ENCODE results near the gene MYH11.
A peak's percentile ranks its signal among the peaks of the same experiment; 100 is the strongest.

The MYH11 gene

GRCh38 chr16:15856901-15857698, at the start of gene MYH11:
TSS of gene MYH11 (minus strand) at chr16:15857028. CDS start at chr16:15838252, 18,776 bp downstream.
- DNase-seq: no peak

GRCh38 chr16:15906439-15906838, 49.6 kb upstream of the MYH11 start:
- DNase-seq: no peak

- DNase-seq: no peak
Measured at GRCh38 chr16:15903960-15904359, 47.1 kb upstream of the MYH11 start.

- no peak for DNase-seq
Measured at GRCh38 chr16:15900901-15901500, 44.2 kb upstream of the MYH11 start.

- no peak for DNase-seq
Measured at GRCh38 chr16:15900357-15900756, 43.5 kb upstream of the MYH11 start.

- DNase-seq: no peak
Measured at GRCh38 chr16:15899538-15900100, 42.8 kb upstream of the MYH11 start.

GRCh38 chr16:15898654-15899053, 41.8 kb upstream of the MYH11 start:
- DNase-seq: no peak

- DNase-seq: no peak
Measured at GRCh38 chr16:15897834-15898254, 41.0 kb upstream of the MYH11 start.

- no peak for DNase-seq
Measured at GRCh38 chr16:15897121-15897780, 40.4 kb upstream of the MYH11 start.

GRCh38 chr16:15894571-15895374, 37.9 kb upstream of the MYH11 start:
- no peak for DNase-seq

- no peak for DNase-seq
Measured at GRCh38 chr16:15891508-15891907, 34.7 kb upstream of the MYH11 start.

- peak; percentile 97 to 99 for DNase-seq
Measured at GRCh38 chr16:15888072-15888976, 31.5 kb upstream of the MYH11 start, which contains the start of gene CEP20. TSS of gene CEP20 (minus strand) at chr16:15888603. CDS start at chr16:15888585, 18 bp downstream.

GRCh38 chr16:15887283-15887682, 30.5 kb upstream of the MYH11 start:
- DNase-seq: no peak

GRCh38 chr16:15886078-15886477, 29.2 kb upstream of the MYH11 start:
- DNase-seq: no peak

- no peak for DNase-seq
Measured at GRCh38 chr16:15885560-15886001, 28.8 kb upstream of the MYH11 start.

GRCh38 chr16:15882563-15882962, 25.7 kb upstream of the MYH11 start:
- no peak for DNase-seq

GRCh38 chr16:15881794-15882379, 25.1 kb upstream of the MYH11 start:
- no peak for DNase-seq

GRCh38 chr16:15880434-15881308, 23.8 kb upstream of the MYH11 start:
- DNase-seq: no peak

- DNase-seq: peak in 1 of 2 experiments; percentile 16
Measured at GRCh38 chr16:15879255-15879811, 22.5 kb upstream of the MYH11 start.

- DNase-seq: no peak
Measured at GRCh38 chr16:15876503-15876902, 19.7 kb upstream of the MYH11 start.

All from NCI-H1930 (cell line).